Stomach (tissue), 4 donors: Measurements from ENCODE around the gene SHC1.

ENCODE experiments used
- CTCF ChIP-seq, 7 experiments: fragments of 450-650 bp in 4 of 7; fragments of 200-600 bp in 3 of 7; sonication (generic) in 3 of 7; IDR thresholded peaks; one replicate each; pipeline ENCODE4 v1.5.1; 2016 to 2019; ENCODE audit warnings: antibody characterized with exemption in 7 of 7, control low read depth in 2 of 7, mild to moderate bottlenecking in 1 of 7
- EP300 ChIP-seq: sonication (generic); formaldehyde crosslinking; IDR thresholded peaks from one replicate; pipeline ENCODE4 v1.6.1; 2017; ENCODE audit warnings: antibody characterized with exemption
- POLR2AphosphoS5 ChIP-seq, 3 donors: sonication (generic); formaldehyde crosslinking; IDR thresholded peaks; one replicate each; pipeline ENCODE4 v1.6.1; 2016; ENCODE audit warnings: antibody characterized with exemption in 3 of 3

DNA sequence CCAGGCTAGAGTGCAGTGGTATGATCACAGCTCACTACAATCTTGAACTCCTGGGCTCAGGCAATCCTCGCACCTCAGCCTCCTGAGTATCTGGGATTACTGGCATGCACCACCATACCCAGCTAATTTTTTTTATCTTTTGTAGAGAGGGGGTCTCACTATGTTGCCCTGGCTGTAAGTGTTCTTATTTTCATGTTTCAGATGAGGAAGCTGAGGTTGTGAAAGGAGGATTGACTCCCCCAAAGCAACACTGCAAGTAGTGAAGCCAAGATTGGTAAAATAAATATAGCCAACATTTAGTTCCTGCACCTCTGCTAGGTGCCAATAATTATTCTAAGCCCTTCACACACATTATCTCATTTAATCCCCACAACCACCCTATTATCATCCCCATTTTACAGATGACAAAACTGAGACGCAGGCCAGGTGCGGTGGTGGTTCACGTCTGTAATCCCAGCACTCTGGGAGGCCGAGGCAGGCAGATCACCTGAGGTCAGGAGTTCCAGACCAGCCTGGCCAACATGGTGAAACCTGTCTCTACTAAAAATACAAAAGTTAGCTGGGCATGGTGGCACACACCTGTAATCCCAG, 36.1 kb downstream of the SHC1 start:
- no peak for TF ChIP-seq CTCF (IDR thresholded peaks at IDR 0.05)
- no peak for TF ChIP-seq POLR2AphosphoS5 (IDR thresholded peaks at IDR 0.05)
- no peak for TF ChIP-seq EP300
